Loucy (cell line): ENCODE results near the gene KIAA2012.

Experiments
- H2AFZ ChIP-seq: fragments of 200-600 bp; sonication (generic); 2 replicates; pipeline ENCODE4 v1.6.0; 2016; ENCODE audit warnings: antibody characterized with exemption, mild to moderate bottlenecking, low read length, moderate library complexity
- H3F3A ChIP-seq: fragments of 200-600 bp; 2 replicates; pipeline ENCODE4 v1.6.0; 2016; ENCODE audit warnings: antibody characterized with exemption, low read depth, mild to moderate bottlenecking
- H3K27me3 ChIP-seq: fragments of 200-600 bp; sonication (generic); 2 replicates; pipeline ENCODE4 v1.6.1; 2014; ENCODE audit warnings: low read length, mild to moderate bottlenecking; ENCODE audit not compliant: insufficient read depth, poor library complexity, severe bottlenecking
- H3K36me3 ChIP-seq: fragments of 200-600 bp; sonication (generic); 2 replicates; pipeline ENCODE4 v1.6.1; 2016; ENCODE audit warnings: low read length; ENCODE audit not compliant: insufficient read depth
- H3K4me1 ChIP-seq: fragments of 200-600 bp; sonication (generic); 2 replicates; pipeline ENCODE4 v1.5.1; 2014; ENCODE audit warnings: low read length, mild to moderate bottlenecking; ENCODE audit not compliant: insufficient read depth, poor library complexity, severe bottlenecking
- H3K4me2 ChIP-seq: fragments of 200-600 bp; sonication (generic); 2 replicates; pipeline ENCODE4 v1.6.0; 2014; ENCODE audit warnings: antibody characterized with exemption, low read length, low read depth, mild to moderate bottlenecking; ENCODE audit not compliant: poor library complexity, severe bottlenecking
- H3K4me3 ChIP-seq: fragments of 200-600 bp; sonication (generic); 2 replicates; pipeline ENCODE4 v1.5.1; 2014; ENCODE audit warnings: low read length, mild to moderate bottlenecking, mixed read lengths; ENCODE audit not compliant: poor library complexity, severe bottlenecking
- H3K79me2 ChIP-seq: fragments of 200-600 bp; sonication (generic); 2 replicates; pipeline ENCODE4 v1.6.1; 2014; ENCODE audit warnings: low read length; ENCODE audit not compliant: insufficient read depth
- H3K9ac ChIP-seq: fragments of 200-600 bp; sonication (generic); 2 replicates; pipeline ENCODE4 v1.6.0; 2014; ENCODE audit warnings: mild to moderate bottlenecking, low read depth, low read length, moderate library complexity; ENCODE audit not compliant: poor library complexity, severe bottlenecking
- H3K9me2 ChIP-seq: fragments of 200-600 bp; sonication (generic); replicated peaks from 2 replicates; pipeline ENCODE4 v1.6.1; 2016; ENCODE audit warnings: low read depth, low read length, mixed read lengths
- H3K9me3 ChIP-seq: fragments of 200-600 bp; sonication (generic); 2 replicates; pipeline ENCODE4 v1.6.1; 2014; ENCODE audit warnings: mild to moderate bottlenecking, antibody characterized with exemption, low read length, low read depth; ENCODE audit not compliant: insufficient read depth
- H4K20me1 ChIP-seq: fragments of 200-600 bp; sonication (generic); 2 replicates; pipeline ENCODE4 v1.6.0; 2014; ENCODE audit warnings: antibody characterized with exemption, low read length, mild to moderate bottlenecking; ENCODE audit not compliant: insufficient read depth, poor library complexity, severe bottlenecking
- EZH2phosphoT487 ChIP-seq: fragments of 200-600 bp; IDR thresholded peaks from 2 replicates; pipeline ENCODE4 v1.6.1; 2018; ENCODE audit warnings: antibody characterized with exemption, mild to moderate bottlenecking, moderate library complexity, borderline replicate concordance
- TF ChIP-seq, protein P1 (sequence below): fragments of 200-600 bp; sonication (generic); conservative IDR thresholded peaks from 2 replicates; pipeline ENCODE4 v1.5.1; 2014; ENCODE audit warnings: mild to moderate bottlenecking, antibody characterized with exemption, low read length

KIAA2012 gene

GRCh38 chr2:202039278-202040078 is 33.6 kb upstream of the KIAA2012 start:
- H3K4me1 ChIP-seq, result peaks cover 21% of the 10 kb centered on the region
- H3K79me2 ChIP-seq, result no peaks in the 10 kb centered on the region
- H3K4me2 ChIP-seq, result no peak overlapping the region
- H3K9me3 ChIP-seq, result no peaks in the 10 kb centered on the region
- no peaks in the 10 kb centered on the region for H3K27me3 ChIP-seq
- 0 out of 2 replicates have a peak, but pooled peaks cover 4% of the 10 kb centered on the region for H3F3A ChIP-seq
- no peaks in the 10 kb centered on the region for H3K9me2 ChIP-seq
- H2AFZ ChIP-seq, result no peak overlapping the region
- H3K36me3 ChIP-seq, result no peaks in the 10 kb centered on the region
- TF ChIP-seq, protein P1, sequence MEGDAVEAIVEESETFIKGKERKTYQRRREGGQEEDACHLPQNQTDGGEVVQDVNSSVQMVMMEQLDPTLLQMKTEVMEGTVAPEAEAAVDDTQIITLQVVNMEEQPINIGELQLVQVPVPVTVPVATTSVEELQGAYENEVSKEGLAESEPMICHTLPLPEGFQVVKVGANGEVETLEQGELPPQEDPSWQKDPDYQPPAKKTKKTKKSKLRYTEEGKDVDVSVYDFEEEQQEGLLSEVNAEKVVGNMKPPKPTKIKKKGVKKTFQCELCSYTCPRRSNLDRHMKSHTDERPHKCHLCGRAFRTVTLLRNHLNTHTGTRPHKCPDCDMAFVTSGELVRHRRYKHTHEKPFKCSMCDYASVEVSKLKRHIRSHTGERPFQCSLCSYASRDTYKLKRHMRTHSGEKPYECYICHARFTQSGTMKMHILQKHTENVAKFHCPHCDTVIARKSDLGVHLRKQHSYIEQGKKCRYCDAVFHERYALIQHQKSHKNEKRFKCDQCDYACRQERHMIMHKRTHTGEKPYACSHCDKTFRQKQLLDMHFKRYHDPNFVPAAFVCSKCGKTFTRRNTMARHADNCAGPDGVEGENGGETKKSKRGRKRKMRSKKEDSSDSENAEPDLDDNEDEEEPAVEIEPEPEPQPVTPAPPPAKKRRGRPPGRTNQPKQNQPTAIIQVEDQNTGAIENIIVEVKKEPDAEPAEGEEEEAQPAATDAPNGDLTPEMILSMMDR, result no peak
- TF ChIP-seq EZH2phosphoT487, result no peak
- no peak overlapping the region for H3K9ac ChIP-seq
- no peaks in the 10 kb centered on the region for H4K20me1 ChIP-seq
- no peak overlapping the region for H3K4me3 ChIP-seq

DNA sequence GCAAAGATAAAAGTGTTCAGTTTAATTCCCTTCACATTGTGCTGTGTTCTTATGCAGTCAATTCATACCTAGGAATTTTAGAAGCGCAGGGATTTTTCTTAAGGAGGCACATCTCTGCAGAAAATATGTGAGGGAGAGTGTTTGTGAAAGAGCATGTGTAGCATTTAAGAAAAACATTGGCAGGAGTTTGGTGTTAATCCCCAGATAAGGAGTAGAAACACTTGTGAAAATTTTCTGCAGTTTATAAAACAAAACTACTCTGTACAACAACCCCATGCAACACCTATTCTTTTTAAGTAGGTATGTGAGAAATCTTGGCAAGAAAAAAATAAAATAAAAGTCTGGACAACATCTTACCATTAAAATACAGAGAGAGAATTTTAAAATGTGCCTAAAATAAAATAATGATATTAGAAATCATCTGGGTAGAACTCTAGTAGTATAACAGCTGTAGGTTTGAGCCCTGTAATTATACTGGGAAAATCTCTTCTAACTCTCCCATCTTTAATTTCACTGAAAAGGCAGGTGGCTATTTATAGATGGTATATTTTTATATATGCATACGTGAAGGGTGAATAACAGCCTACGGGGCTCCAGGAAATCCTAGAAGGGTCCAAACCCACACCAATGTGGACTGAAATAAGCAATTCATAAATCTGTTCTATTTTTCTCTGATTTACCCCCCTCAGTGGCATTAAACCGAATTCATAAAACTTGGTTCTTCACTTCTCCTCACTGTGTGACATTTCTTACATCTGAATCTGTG is 32.8 kb upstream of the KIAA2012 start:
- no peak overlapping the region for H3K4me2 ChIP-seq
- H3K79me2 ChIP-seq, result no peaks in the 10 kb centered on the region
- 0 out of 2 replicates have a peak, but pooled peaks cover 4% of the 10 kb centered on the region for H3F3A ChIP-seq
- H3K9me3 ChIP-seq, result no peaks in the 10 kb centered on the region
- no peaks in the 10 kb centered on the region for H4K20me1 ChIP-seq
- no peaks in the 10 kb centered on the region for H3K36me3 ChIP-seq
- no peak overlapping the region for H3K4me3 ChIP-seq
- no peak overlapping the region for H2AFZ ChIP-seq
- H3K9ac ChIP-seq, result no peak overlapping the region
- peaks cover 21% of the 10 kb centered on the region for H3K4me1 ChIP-seq
- no peaks in the 10 kb centered on the region for H3K27me3 ChIP-seq
- no peaks in the 10 kb centered on the region for H3K9me2 ChIP-seq
- no peak for TF ChIP-seq EZH2phosphoT487
- TF ChIP-seq, protein P1, result no peak

DNA sequence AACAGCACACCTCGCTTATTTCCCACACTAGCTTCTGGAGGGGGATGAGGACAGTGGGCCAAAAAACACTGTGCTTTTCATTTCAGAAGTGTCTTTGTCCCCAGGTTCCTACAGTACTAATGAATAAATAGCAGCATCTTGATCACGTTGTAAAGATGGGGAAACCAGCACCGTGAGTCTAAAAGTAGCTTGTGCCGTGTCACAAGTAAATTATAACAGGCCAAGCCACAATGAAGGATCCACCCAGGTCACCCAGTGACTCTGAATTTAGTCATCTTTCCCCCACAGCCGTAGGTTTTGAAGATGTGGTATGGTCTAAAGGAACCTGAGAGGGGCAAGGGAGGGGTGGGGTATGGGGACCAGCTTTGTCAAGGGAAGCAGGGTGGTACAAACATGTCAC is 30.6 kb upstream of the KIAA2012 start:
- Histone ChIP-seq H3F3A (0 out of 2 replicates have a peak, but pooled peaks cover 4% of the 10 kb centered on the region), H3K9ac (no peak overlapping the region), H3K36me3 (no peaks in the 10 kb centered on the region), H2AFZ (no peak overlapping the region), H3K4me2 (no peak overlapping the region), H3K79me2 (no peaks in the 10 kb centered on the region), H3K4me1 (peaks cover 15% of the 10 kb centered on the region), H3K9me3 (no peaks in the 10 kb centered on the region), H3K4me3 (no peak overlapping the region), H3K27me3 (no peaks in the 10 kb centered on the region), H4K20me1 (no peaks in the 10 kb centered on the region), H3K9me2 (no peaks in the 10 kb centered on the region)
- TF ChIP-seq, protein P1, result no peak
- no peak for TF ChIP-seq EZH2phosphoT487
